Panc1 (cell line): ENCODE measurements around the gene EIF3M. TPM values are rescaled to one million over a fixed set of nuclear protein-coding genes. Genes with fewer than 3 reads are reported as not detected.

ENCODE experiments used
- ATAC-seq: fragments of 200-7000 bp; cut with Tn5 transposase; 2 replicates; pipeline ENCODE4 v1.9.1; 2020; ENCODE audit warnings: mild to moderate bottlenecking, moderate library complexity
- BruUV-seq: library from RNA; stranded (reverse); fragments of 400-500 nt; replicated peaks from 2 replicates; lab custom pipeline; 2021; lab: Mats Ljungman, UMichigan
- CTCF ChIA-PET: fragments of 300-600 bp; sonication (Branson Sonifier 250); formaldehyde crosslinking; loops from one replicate; lab custom pipeline; 2022; ENCODE audit warnings: antibody characterized with exemption; lab: Charles Lee
- POLR2A ChIA-PET: fragments of 300-600 bp; sonication (Branson Sonifier 250); formaldehyde crosslinking; loops from one replicate; lab custom pipeline; 2022; ENCODE audit warnings: antibody characterized with exemption; lab: Charles Lee
- DNase-seq: peaks from one replicate; pipeline ENCODE4 v3.0.0-alpha.2; 2010; ENCODE audit warnings: low read depth, low spot score
- H3K27ac ChIP-seq: 2 replicates; pipeline ENCODE4 v1.5.1; 2011; ENCODE audit warnings: mild to moderate bottlenecking, low read length, inconsistent platforms
- H3K27me3 ChIP-seq: fragments of 200-500 bp; sonication (Bioruptor generic); 2 replicates; pipeline ENCODE4 v1.6.0; 2014; ENCODE audit warnings: low read length, inconsistent platforms; ENCODE audit not compliant: control insufficient read depth, insufficient read depth
- H3K36me3 ChIP-seq: fragments of 200-500 bp; sonication (Bioruptor generic); 2 replicates; pipeline ENCODE4 v1.5.1; 2014; ENCODE audit warnings: inconsistent platforms, mild to moderate bottlenecking, low read length, moderate library complexity; ENCODE audit not compliant: control insufficient read depth, insufficient read depth
- H3K4me1 ChIP-seq: 2 replicates; pipeline ENCODE4 v1.5.1; 2011; ENCODE audit warnings: inconsistent platforms, mild to moderate bottlenecking, low read length, moderate library complexity; ENCODE audit not compliant: control insufficient read depth, insufficient read depth
- H3K4me3 ChIP-seq, 2 experiments: 2 replicates each; pipeline ENCODE4 v1.5.1; 2011 to 2012; ENCODE audit warnings: low read depth in 2 of 2, low read length in 2 of 2, mild to moderate bottlenecking in 2 of 2, inconsistent platforms in 1 of 2, moderate library complexity in 1 of 2
- H3K9me3 ChIP-seq: fragments of 200-500 bp; sonication (Bioruptor generic); 2 replicates; pipeline ENCODE4 v1.5.1; 2014; ENCODE audit warnings: low read depth, mild to moderate bottlenecking, inconsistent platforms, low read length, moderate library complexity; ENCODE audit not compliant: control insufficient read depth, insufficient read depth
- POLR2AphosphoS5 ChIP-seq: IDR thresholded peaks from 2 replicates; pipeline ENCODE4 v1.6.1; 2012; ENCODE audit warnings: mild to moderate bottlenecking, low read depth, low read length, moderate library complexity
- SIN3A ChIP-seq: IDR thresholded peaks from 2 replicates; pipeline ENCODE4 v1.6.1; 2012; ENCODE audit warnings: low read depth, mild to moderate bottlenecking, low read length, moderate library complexity, borderline replicate concordance; ENCODE audit not compliant: insufficient read depth
- TCF7L2 ChIP-seq: IDR thresholded peaks from 2 replicates; pipeline ENCODE4 v1.6.1; 2011; ENCODE audit warnings: mild to moderate bottlenecking, low read depth, low read length, inconsistent platforms
- in situ Hi-C: cut with HindIII; loops from 2 replicates; pipeline ENCODE4 v1.10.0; 2016; ENCODE audit warnings: low sequenced_read_pairs, low pct_unique_long_range_greater_than_20kb
- intact Hi-C: fragments of 100-400 bp; cut with micrococcal nuclease; formaldehyde crosslinking; loops from one replicate; pipeline ENCODE4 v1.10.0; 2022; ENCODE audit not compliant: unreplicated experiment
- total RNA-seq: library from RNA; stranded (reverse); gene quantifications from one replicate; pipeline ENCODE4 v1.2.1, GENCODE V29; 2021; ENCODE audit not compliant: unreplicated experiment
- TF ChIP-seq, protein P1 (sequence below): fragments of 450-650 bp; IDR thresholded peaks from 2 replicates; pipeline ENCODE4 v1.5.1; 2017; ENCODE audit warnings: mild to moderate bottlenecking
- TF ChIP-seq, protein P2 (sequence below), 2 experiments: IDR thresholded peaks; 2 replicates each; pipeline ENCODE4 v1.6.1; 2011 to 2012; ENCODE audit warnings: low read depth in 2 of 2, control low read depth in 1 of 2, low read length in 1 of 2, mild to moderate bottlenecking in 1 of 2, moderate library complexity in 1 of 2; ENCODE audit not compliant: insufficient read depth in 1 of 2

EIF3M gene
- total RNA-seq, 1 experiment from 2014 or later: 270 TPM

GRCh38 chr11:32574421-32574820 lies 9.2 kb upstream of the EIF3M start:
- H3K36me3 ChIP-seq: no peaks in the 10 kb centered on the region
- CTCF ChIA-PET: no interaction called here

DNA sequence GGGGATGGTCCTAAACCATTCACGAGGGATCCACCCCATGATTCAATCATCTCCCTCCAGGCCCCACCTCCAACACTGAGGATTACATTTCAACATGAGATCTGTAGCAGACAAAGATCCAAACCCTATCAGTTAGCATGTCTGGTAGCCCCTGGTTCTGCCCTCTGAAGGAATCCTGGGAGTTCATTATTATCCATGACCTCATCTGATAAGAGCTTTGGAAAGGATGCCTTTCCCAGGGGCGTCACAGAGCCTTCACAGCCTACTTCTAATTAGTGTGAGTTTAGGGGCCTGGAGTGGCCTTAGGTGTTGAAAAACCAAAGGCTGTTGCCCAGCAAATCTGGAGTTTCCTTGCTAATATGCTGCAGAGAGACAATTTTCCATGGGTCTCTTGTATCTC lies 8.6 kb upstream of the EIF3M start:
- no peak overlapping the region for H3K27ac ChIP-seq
- ATAC-seq: no peak
- ChIA-PET POLR2A (no interaction called here), CTCF (no interaction called here)
- no peak overlapping the region for H3K4me3 ChIP-seq
- H3K4me1 ChIP-seq: no peaks in the 10 kb centered on the region
- H3K9me3 ChIP-seq: no peaks in the 10 kb centered on the region
- BruUV-seq: no TSS peak
- intact Hi-C loops (no loop called here), in situ Hi-C loops (no loop called here)
- TF ChIP-seq POLR2AphosphoS5 (no peak), TCF7L2 (no peak), SIN3A (no peak)
- TF ChIP-seq, protein P1, sequence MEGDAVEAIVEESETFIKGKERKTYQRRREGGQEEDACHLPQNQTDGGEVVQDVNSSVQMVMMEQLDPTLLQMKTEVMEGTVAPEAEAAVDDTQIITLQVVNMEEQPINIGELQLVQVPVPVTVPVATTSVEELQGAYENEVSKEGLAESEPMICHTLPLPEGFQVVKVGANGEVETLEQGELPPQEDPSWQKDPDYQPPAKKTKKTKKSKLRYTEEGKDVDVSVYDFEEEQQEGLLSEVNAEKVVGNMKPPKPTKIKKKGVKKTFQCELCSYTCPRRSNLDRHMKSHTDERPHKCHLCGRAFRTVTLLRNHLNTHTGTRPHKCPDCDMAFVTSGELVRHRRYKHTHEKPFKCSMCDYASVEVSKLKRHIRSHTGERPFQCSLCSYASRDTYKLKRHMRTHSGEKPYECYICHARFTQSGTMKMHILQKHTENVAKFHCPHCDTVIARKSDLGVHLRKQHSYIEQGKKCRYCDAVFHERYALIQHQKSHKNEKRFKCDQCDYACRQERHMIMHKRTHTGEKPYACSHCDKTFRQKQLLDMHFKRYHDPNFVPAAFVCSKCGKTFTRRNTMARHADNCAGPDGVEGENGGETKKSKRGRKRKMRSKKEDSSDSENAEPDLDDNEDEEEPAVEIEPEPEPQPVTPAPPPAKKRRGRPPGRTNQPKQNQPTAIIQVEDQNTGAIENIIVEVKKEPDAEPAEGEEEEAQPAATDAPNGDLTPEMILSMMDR: no peak
- TF ChIP-seq, protein P2, sequence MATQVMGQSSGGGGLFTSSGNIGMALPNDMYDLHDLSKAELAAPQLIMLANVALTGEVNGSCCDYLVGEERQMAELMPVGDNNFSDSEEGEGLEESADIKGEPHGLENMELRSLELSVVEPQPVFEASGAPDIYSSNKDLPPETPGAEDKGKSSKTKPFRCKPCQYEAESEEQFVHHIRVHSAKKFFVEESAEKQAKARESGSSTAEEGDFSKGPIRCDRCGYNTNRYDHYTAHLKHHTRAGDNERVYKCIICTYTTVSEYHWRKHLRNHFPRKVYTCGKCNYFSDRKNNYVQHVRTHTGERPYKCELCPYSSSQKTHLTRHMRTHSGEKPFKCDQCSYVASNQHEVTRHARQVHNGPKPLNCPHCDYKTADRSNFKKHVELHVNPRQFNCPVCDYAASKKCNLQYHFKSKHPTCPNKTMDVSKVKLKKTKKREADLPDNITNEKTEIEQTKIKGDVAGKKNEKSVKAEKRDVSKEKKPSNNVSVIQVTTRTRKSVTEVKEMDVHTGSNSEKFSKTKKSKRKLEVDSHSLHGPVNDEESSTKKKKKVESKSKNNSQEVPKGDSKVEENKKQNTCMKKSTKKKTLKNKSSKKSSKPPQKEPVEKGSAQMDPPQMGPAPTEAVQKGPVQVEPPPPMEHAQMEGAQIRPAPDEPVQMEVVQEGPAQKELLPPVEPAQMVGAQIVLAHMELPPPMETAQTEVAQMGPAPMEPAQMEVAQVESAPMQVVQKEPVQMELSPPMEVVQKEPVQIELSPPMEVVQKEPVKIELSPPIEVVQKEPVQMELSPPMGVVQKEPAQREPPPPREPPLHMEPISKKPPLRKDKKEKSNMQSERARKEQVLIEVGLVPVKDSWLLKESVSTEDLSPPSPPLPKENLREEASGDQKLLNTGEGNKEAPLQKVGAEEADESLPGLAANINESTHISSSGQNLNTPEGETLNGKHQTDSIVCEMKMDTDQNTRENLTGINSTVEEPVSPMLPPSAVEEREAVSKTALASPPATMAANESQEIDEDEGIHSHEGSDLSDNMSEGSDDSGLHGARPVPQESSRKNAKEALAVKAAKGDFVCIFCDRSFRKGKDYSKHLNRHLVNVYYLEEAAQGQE (IDR thresholded peaks at IDR 0.05; ENCODE audit: insufficient read depth in 1 of 2, low read depth in 2 of 2, low read length in 1 of 2): no peak
- no peaks in the 10 kb centered on the region for H3K36me3 ChIP-seq
- H3K27me3 ChIP-seq: no peaks in the 10 kb centered on the region
- DNase-seq: no peak

More at GRCh38 chr11:32574421-32574820, 9.2 kb upstream of the EIF3M start:
- intact Hi-C loops (no loop called here), in situ Hi-C loops (no loop called here)
- no peaks in the 10 kb centered on the region for H3K27me3 ChIP-seq
- no peak overlapping the region for H3K27ac ChIP-seq
- ATAC-seq (no peak), DNase-seq (no peak)
- no peaks in the 10 kb centered on the region for H3K9me3 ChIP-seq
- TF ChIP-seq, protein P1: no peak
- TF ChIP-seq SIN3A (no peak), POLR2AphosphoS5 (no peak), TCF7L2 (no peak)
- TF ChIP-seq, protein P2 (IDR thresholded peaks at IDR 0.05; ENCODE audit: insufficient read depth in 1 of 2, low read depth in 2 of 2, low read length in 1 of 2): no peak
- POLR2A ChIA-PET: no interaction called here
- no peak overlapping the region for H3K4me3 ChIP-seq
- no peaks in the 10 kb centered on the region for H3K4me1 ChIP-seq
- BruUV-seq: no TSS peak
